IMR-90 (cell line): ENCODE data around the gene PTGES3. TPM values are rescaled to one million over a fixed set of nuclear protein-coding genes. Genes with fewer than 3 reads are reported as not detected.

Source experiments
- ATAC-seq: fragments of 200-7000 bp; cut with Tn5 transposase; 2 replicates; pipeline ENCODE4 v1.9.1; 2020; ENCODE audit warnings: low read depth, mild to moderate bottlenecking, moderate library complexity
- BruUV-seq: library from RNA; stranded (reverse); fragments of 400-500 nt; replicated peaks from 2 replicates; lab custom pipeline; 2021; lab: Mats Ljungman, UMichigan
- CTCF ChIA-PET: fragments of 300-600 bp; formaldehyde crosslinking; extraction: SDS; loops from one replicate; lab custom pipeline; 2021; ENCODE audit warnings: antibody characterized with exemption; lab: Yijun Ruan, JAX
- POLR2A ChIA-PET: fragments of 300-600 bp; sonication (Branson Sonifier 250); formaldehyde crosslinking; loops from one replicate; lab custom pipeline; 2022; ENCODE audit warnings: antibody characterized with exemption; ENCODE audit not compliant: unreplicated experiment; lab: Charles Lee
- DNase-seq: peaks from one replicate; pipeline ENCODE4 v3.0.0; 2013
- H2AFZ ChIP-seq: replicated peaks from 2 replicates; pipeline ENCODE3; 2013; ENCODE audit warnings: low read length, mild to moderate bottlenecking; ENCODE audit not compliant: poor library complexity
- H2AK5ac ChIP-seq: 2 replicates; pipeline ENCODE4 v1.6.1; 2013; ENCODE audit warnings: low read depth, low read length, inconsistent platforms
- H2AK9ac ChIP-seq: replicated peaks from 2 replicates; pipeline ENCODE3; 2013; ENCODE audit warnings: mild to moderate bottlenecking, low read depth, low read length, moderate library complexity; ENCODE audit not compliant: poor library complexity
- H2BK120ac ChIP-seq: 2 replicates; pipeline ENCODE4 v1.6.1; 2013; ENCODE audit warnings: low read depth, low read length, inconsistent platforms
- H2BK15ac ChIP-seq: 3 replicates; pipeline ENCODE4 v1.6.1; 2013; ENCODE audit warnings: low read depth, low read length, inconsistent platforms
- H2BK20ac ChIP-seq: 2 replicates; pipeline ENCODE4 v1.6.1; 2013; ENCODE audit warnings: low read depth, mild to moderate bottlenecking, inconsistent platforms, low read length, moderate library complexity
- H2BK5ac ChIP-seq: 2 replicates; pipeline ENCODE4 v1.6.1; 2013; ENCODE audit warnings: mild to moderate bottlenecking, low read depth, low read length, inconsistent platforms; ENCODE audit not compliant: poor library complexity, severe bottlenecking
- H3K14ac ChIP-seq: replicated peaks from 2 replicates; pipeline ENCODE4 v1.6.1; 2013; ENCODE audit warnings: low read depth, low read length, inconsistent platforms
- H3K18ac ChIP-seq: 2 replicates; pipeline ENCODE4 v1.6.1; 2013; ENCODE audit warnings: low read depth, low read length, control low read depth
- H3K23ac ChIP-seq: 2 replicates; pipeline ENCODE4 v1.6.1; 2013; ENCODE audit warnings: low read depth, low read length, inconsistent platforms
- H3K27ac ChIP-seq: 2 replicates; pipeline ENCODE4 v1.5.1; 2013; ENCODE audit warnings: mild to moderate bottlenecking, control low read depth, low read length; ENCODE audit not compliant: insufficient read depth
- H3K27me3 ChIP-seq: 2 replicates; pipeline ENCODE4 v1.6.1; 2013; ENCODE audit warnings: low read length; ENCODE audit not compliant: control insufficient read depth, insufficient read depth
- H3K36me3 ChIP-seq: 2 replicates; pipeline ENCODE4 v1.6.1; 2013; ENCODE audit warnings: low read length, mixed read lengths; ENCODE audit not compliant: control insufficient read depth, insufficient read depth
- H3K4ac ChIP-seq: 2 replicates; pipeline ENCODE4 v1.6.1; 2013; ENCODE audit warnings: low read depth, low read length, inconsistent platforms
- H3K4me1 ChIP-seq: 2 replicates; pipeline ENCODE4 v1.6.1; 2013; ENCODE audit warnings: low read length, mixed read lengths; ENCODE audit not compliant: control insufficient read depth, insufficient read depth
- H3K4me2 ChIP-seq: 2 replicates; pipeline ENCODE4 v1.6.1; 2013; ENCODE audit warnings: low read depth, mild to moderate bottlenecking, control low read depth, low read length, moderate library complexity
- H3K4me3 ChIP-seq: 2 replicates; pipeline ENCODE4 v1.5.1; 2013; ENCODE audit warnings: low read depth, mild to moderate bottlenecking, control low read depth, low read length, moderate library complexity; ENCODE audit not compliant: insufficient read depth
- H3K56ac ChIP-seq: 2 replicates; pipeline ENCODE4 v1.6.1; 2013; ENCODE audit warnings: low read length, inconsistent platforms; ENCODE audit not compliant: insufficient read depth; ENCODE audit errors: extremely low read depth
- H3K79me1 ChIP-seq, 2 experiments: 2 replicates each; pipeline ENCODE4 v1.6.1; 2013; ENCODE audit warnings: low read length in 2 of 2, inconsistent platforms in 1 of 2, low read depth in 1 of 2
- H3K9ac ChIP-seq: 2 replicates; pipeline ENCODE4 v1.6.1; 2013; ENCODE audit warnings: low read depth, low read length, control low read depth
- H3K9me1 ChIP-seq: 2 replicates; pipeline ENCODE4 v1.6.1; 2013; ENCODE audit warnings: low read length, inconsistent platforms; ENCODE audit not compliant: insufficient read depth
- H3K9me3 ChIP-seq: 2 replicates; pipeline ENCODE4 v1.6.1; 2013; ENCODE audit warnings: low read length; ENCODE audit not compliant: control insufficient read depth, insufficient read depth
- H4K20me1 ChIP-seq: 2 replicates; pipeline ENCODE4 v1.6.1; 2013; ENCODE audit warnings: low read length, inconsistent platforms; ENCODE audit not compliant: insufficient read depth
- H4K5ac ChIP-seq: 2 replicates; pipeline ENCODE4 v1.6.1; 2013; ENCODE audit warnings: mild to moderate bottlenecking, low read depth, low read length, control low read depth
- H4K8ac ChIP-seq, 2 experiments: 2 replicates each; pipeline ENCODE4 v1.6.1; 2013; ENCODE audit warnings: low read depth in 2 of 2, low read length in 2 of 2, control low read depth in 1 of 2, inconsistent platforms in 1 of 2
- H4K91ac ChIP-seq: 2 replicates; pipeline ENCODE4 v1.6.1; 2013; ENCODE audit warnings: low read depth, low read length, inconsistent platforms; ENCODE audit not compliant: insufficient read depth
- BHLHE40 ChIP-seq: fragments of 150-350 bp; IDR thresholded peaks from 2 replicates; pipeline ENCODE4 v1.6.1; 2016; ENCODE audit warnings: mild to moderate bottlenecking, low read depth, low read length
- CHD1 ChIP-seq: IDR thresholded peaks from 2 replicates; pipeline ENCODE4 v1.6.1; 2012; ENCODE audit warnings: low read depth, low read length, improper control_type of control experiment
- ELK1 ChIP-seq: fragments of 150-350 bp; IDR thresholded peaks from 2 replicates; pipeline ENCODE4 v1.6.1; 2016; ENCODE audit warnings: low read depth, mild to moderate bottlenecking, low read length, moderate library complexity, borderline replicate concordance
- FOS ChIP-seq: fragments of 150-350 bp; IDR thresholded peaks from 2 replicates; pipeline ENCODE4 v1.6.1; 2016; ENCODE audit warnings: low read depth, low read length
- MAFK ChIP-seq: IDR thresholded peaks from 2 replicates; pipeline ENCODE4 v1.6.1; 2012; ENCODE audit warnings: low read depth, low read length, improper control_type of control experiment
- MAZ ChIP-seq: IDR thresholded peaks from 2 replicates; pipeline ENCODE4 v1.6.1; 2012; ENCODE audit warnings: low read depth, mild to moderate bottlenecking, low read length, improper control_type of control experiment, moderate library complexity, borderline replicate concordance
- POLR2A ChIP-seq: IDR thresholded peaks from 2 replicates; pipeline ENCODE4 v1.6.1; 2012; ENCODE audit warnings: mild to moderate bottlenecking, low read depth, low read length
- RCOR1 ChIP-seq: IDR thresholded peaks from 2 replicates; pipeline ENCODE4 v1.6.1; 2012; ENCODE audit warnings: mild to moderate bottlenecking, low read length, improper control_type of control experiment; ENCODE audit not compliant: insufficient replicate concordance
- RFX5 ChIP-seq: IDR thresholded peaks from 2 replicates; pipeline ENCODE4 v1.8.0; 2012; ENCODE audit warnings: low read depth, mild to moderate bottlenecking, low read length, moderate library complexity
- SMC3 ChIP-seq: fragments of 150-350 bp; IDR thresholded peaks from 2 replicates; pipeline ENCODE4 v1.6.1; 2016; ENCODE audit warnings: low read depth, mild to moderate bottlenecking, antibody characterized with exemption, low read length, moderate library complexity
- USF2 ChIP-seq: fragments of 150-350 bp; IDR thresholded peaks from 2 replicates; pipeline ENCODE4 v1.6.1; 2017; ENCODE audit warnings: mild to moderate bottlenecking, antibody characterized with exemption, low read length, low read depth
- WGBS, 2 experiments: methylation state at CpG; one replicate each; pipeline versions ENCODE4 v1.1.5 to v1.1.7; 2013; ENCODE audit warnings: missing lambda C conversion rate in 2 of 2; ENCODE audit not compliant: insufficient read length in 1 of 2; ENCODE audit errors: extremely low coverage in 2 of 2; 5-methylcytosine and 5-hydroxymethylcytosine counted together
- dilution Hi-C: fragments of 300-500 bp; cut with HindIII; formaldehyde crosslinking; loops from one replicate; pipeline ENCODE4 v1.14.3; 2018; ENCODE audit warnings: low sequenced_read_pairs; ENCODE audit not compliant: unreplicated experiment
- in situ Hi-C: fragments of 300-500 bp; cut with MboI; formaldehyde crosslinking; loops from 3 replicates; pipeline ENCODE4 v1.14.3; 2019; ENCODE audit warnings: low sequenced_read_pairs, inconsistent platforms, mixed read lengths
- intact Hi-C: fragments of 100-400 bp; cut with micrococcal nuclease; formaldehyde crosslinking; loops from 2 replicates; pipeline ENCODE4 v1.10.0; 2022
- polyA plus RNA-seq, 3 experiments: library from polyadenylated mRNA; depleted of rRNA; stranded (reverse); fragments of >200 nt; gene quantifications; 2 replicates each; pipeline ENCODE4 v1.2.3, GENCODE V29; 2012; ENCODE audit warnings: low replicate concordance in 1 of 3
- total RNA-seq: library from RNA; depleted of rRNA; stranded (reverse); fragments of >200 nt; gene quantifications from 2 replicates; pipeline ENCODE4 v1.2.3, GENCODE V29; 2012
- TF ChIP-seq, protein P1 (sequence below): conservative IDR thresholded peaks from 2 replicates; pipeline ENCODE4 v1.5.1; 2012; ENCODE audit warnings: mild to moderate bottlenecking, low read depth, low read length, improper control_type of control experiment

The PTGES3 gene
- total and polyA plus RNA-seq, 2 of the 4 experiments (the other 2 are of a cell fraction), result 42.7 to 73.2 TPM

DNA sequence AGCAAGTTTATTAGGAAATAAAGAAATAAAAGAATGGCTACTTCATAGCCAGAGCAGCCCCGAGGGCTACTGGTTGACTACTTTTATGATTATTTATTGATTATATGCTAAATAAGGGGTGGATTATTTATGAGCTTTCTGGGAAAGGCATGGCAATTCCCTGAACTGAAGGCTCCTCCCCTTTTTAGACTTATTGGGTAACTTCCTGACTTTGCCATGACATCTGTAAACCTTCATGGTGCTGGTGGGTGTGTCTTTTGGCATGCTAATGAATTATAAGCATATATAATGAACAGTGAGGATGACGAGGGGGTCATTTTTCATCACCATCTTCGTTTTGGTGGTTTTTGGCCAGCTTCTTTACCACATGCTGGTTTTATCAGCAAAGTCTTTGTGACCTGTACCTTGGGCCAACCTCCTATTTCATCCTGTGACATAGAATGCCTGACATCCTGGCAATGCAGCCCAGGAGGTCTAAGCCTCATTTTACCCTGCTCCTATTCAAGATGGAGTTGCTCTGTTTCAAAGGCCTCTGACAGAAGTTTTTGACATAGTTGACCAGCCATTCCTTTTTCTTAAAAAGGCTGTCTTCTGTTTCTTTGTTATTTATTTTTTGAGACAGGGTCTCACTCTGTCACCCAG is 11.1 kb upstream of the PTGES3 start:
- no peaks in the 10 kb centered on the region for H3K9me1 ChIP-seq
- no TSS peak for BruUV-seq
- H3K4me2 ChIP-seq, result no peak overlapping the region
- CTCF ChIA-PET, result interaction anchor here (0.6 kb wide), 1 partner anchor 12 kb away, joined by 3 read pairs; no protein-coding TSS in a partner anchor
- H2BK15ac ChIP-seq, result no peak overlapping the region
- no peak overlapping the region for H2BK120ac ChIP-seq
- POLR2A ChIA-PET, result no interaction called here
- DNase-seq (no peak), ATAC-seq (no peak)
- intact Hi-C loops, result no loop called here
- H3K9ac ChIP-seq, result no peak overlapping the region
- H3K23ac ChIP-seq, result no peak overlapping the region
- no peak overlapping the region for H4K5ac ChIP-seq
- H3K14ac ChIP-seq, result no peak overlapping the region
- H2AFZ ChIP-seq, result no peak overlapping the region
- H2BK20ac ChIP-seq, result no peak overlapping the region
- H3K4me1 ChIP-seq, result peaks cover 3% of the 10 kb centered on the region; the same call in 1 of the 2 replicates
- no peaks in the 10 kb centered on the region for H3K27me3 ChIP-seq
- no peak for TF ChIP-seq CHD1
- no peak for TF ChIP-seq ELK1
- no peak for TF ChIP-seq RCOR1
- TF ChIP-seq, protein P1, sequence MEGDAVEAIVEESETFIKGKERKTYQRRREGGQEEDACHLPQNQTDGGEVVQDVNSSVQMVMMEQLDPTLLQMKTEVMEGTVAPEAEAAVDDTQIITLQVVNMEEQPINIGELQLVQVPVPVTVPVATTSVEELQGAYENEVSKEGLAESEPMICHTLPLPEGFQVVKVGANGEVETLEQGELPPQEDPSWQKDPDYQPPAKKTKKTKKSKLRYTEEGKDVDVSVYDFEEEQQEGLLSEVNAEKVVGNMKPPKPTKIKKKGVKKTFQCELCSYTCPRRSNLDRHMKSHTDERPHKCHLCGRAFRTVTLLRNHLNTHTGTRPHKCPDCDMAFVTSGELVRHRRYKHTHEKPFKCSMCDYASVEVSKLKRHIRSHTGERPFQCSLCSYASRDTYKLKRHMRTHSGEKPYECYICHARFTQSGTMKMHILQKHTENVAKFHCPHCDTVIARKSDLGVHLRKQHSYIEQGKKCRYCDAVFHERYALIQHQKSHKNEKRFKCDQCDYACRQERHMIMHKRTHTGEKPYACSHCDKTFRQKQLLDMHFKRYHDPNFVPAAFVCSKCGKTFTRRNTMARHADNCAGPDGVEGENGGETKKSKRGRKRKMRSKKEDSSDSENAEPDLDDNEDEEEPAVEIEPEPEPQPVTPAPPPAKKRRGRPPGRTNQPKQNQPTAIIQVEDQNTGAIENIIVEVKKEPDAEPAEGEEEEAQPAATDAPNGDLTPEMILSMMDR, result no peak
- TF ChIP-seq SMC3, result no peak
- TF ChIP-seq POLR2A, result no peak
- no peak for TF ChIP-seq USF2
- no peak for TF ChIP-seq MAFK
- TF ChIP-seq RFX5, result no peak
- TF ChIP-seq BHLHE40, result no peak
- TF ChIP-seq FOS, result no peak
- no peak for TF ChIP-seq MAZ
- no peak overlapping the region for H3K27ac ChIP-seq
- H4K20me1 ChIP-seq, result no peaks in the 10 kb centered on the region
- H2AK9ac ChIP-seq, result no peak overlapping the region
- H4K91ac ChIP-seq, result no peak overlapping the region
- WGBS, 2 experiments, result 0% methylated on average over 1 of the region's 3 CpGs; no CpG with 5 or more reads in 1 of the 2 experiments
- no peaks in the 10 kb centered on the region for H3K79me1 ChIP-seq
- H3K56ac ChIP-seq, result no peak overlapping the region
- H2AK5ac ChIP-seq, result no peak overlapping the region
- no peaks in the 10 kb centered on the region for H3K36me3 ChIP-seq
- no peak overlapping the region for H4K8ac ChIP-seq
- no peak overlapping the region for H3K4me3 ChIP-seq
- dilution Hi-C loops, result no loop called here
- no peak overlapping the region for H3K4ac ChIP-seq
- no peaks in the 10 kb centered on the region for H3K9me3 ChIP-seq
- H3K18ac ChIP-seq, result no peak overlapping the region
- no peak overlapping the region for H2BK5ac ChIP-seq
- in situ Hi-C loops, result no loop called here
